Heart right ventricle (tissue), 16 donors: ENCODE measurements around the gene FRMD3. TPM values are rescaled to one million over a fixed set of nuclear protein-coding genes. Genes with fewer than 3 reads are reported as not detected.

Experiments used
- ATAC-seq, 8 donors: fragments of 200-7000 bp; cut with Tn5 transposase; one replicate each; pipeline ENCODE4 v1.9.1; 2020; ENCODE audit warnings: mild to moderate bottlenecking in 8 of 8, moderate library complexity in 8 of 8, moderate number of reproducible peaks in 1 of 8
- DNase-seq, 2 donors: peaks; one replicate each; pipeline ENCODE4 v3.0.0-alpha.2; 2020
- H3K27ac ChIP-seq, 10 donors: fragments of 200-600 bp; sonication (generic) in 2 of 10; one replicate each; pipeline versions ENCODE4 v1.5.0 to v1.8.0; 2020 to 2022; ENCODE audit warnings: mild to moderate bottlenecking in 3 of 10
- H3K27me3 ChIP-seq, 7 donors: fragments of 200-600 bp; one replicate each; pipeline ENCODE4 v1.8.0; 2021 to 2022; ENCODE audit warnings: mild to moderate bottlenecking in 2 of 7
- H3K36me3 ChIP-seq, 9 donors: fragments of 200-600 bp; sonication (generic) in 1 of 9; one replicate each; pipeline versions ENCODE4 v1.5.0 to v1.8.0; 2020 to 2022; ENCODE audit warnings: mild to moderate bottlenecking in 2 of 9
- H3K4me1 ChIP-seq, 9 donors: fragments of 200-600 bp; sonication (generic) in 1 of 9; one replicate each; pipeline versions ENCODE4 v1.5.0 to v1.8.0; 2020 to 2022; ENCODE audit warnings: mild to moderate bottlenecking in 4 of 9
- H3K4me3 ChIP-seq, 10 donors: fragments of 200-600 bp; sonication (generic) in 2 of 10; one replicate each; pipeline versions ENCODE4 v1.5.0 to v1.8.0; 2020 to 2022; ENCODE audit warnings: mild to moderate bottlenecking in 7 of 10, moderate library complexity in 2 of 10
- H3K9me3 ChIP-seq, 11 donors: fragments of 200-600 bp in 10 of 11; sonication (generic) in 2 of 11; one replicate each; pipeline versions ENCODE4 v1.5.0 to v1.8.0; 2013 to 2022; ENCODE audit warnings: mild to moderate bottlenecking in 2 of 11, control low read depth in 1 of 11, moderate library complexity in 1 of 11
- CTCF ChIP-seq, 9 donors: fragments of 200-600 bp; sonication (generic) in 2 of 9; IDR thresholded peaks; one replicate each; pipeline versions ENCODE4 v1.5.0 to v1.8.0; 2021 to 2022; ENCODE audit warnings: antibody characterized with exemption in 9 of 9, mild to moderate bottlenecking in 5 of 9, moderate library complexity in 1 of 9
- WGBS, 2 donors: extraction: QIAGEN DNeasy Blood & Tissue Kit; methylation state at CpG; one replicate each; pipeline ENCODE4 v1.1.7; 2013; ENCODE audit warnings: inconsistent platforms in 1 of 2; 5-methylcytosine and 5-hydroxymethylcytosine counted together
- intact Hi-C, 10 donors: fragments of 100-400 bp; cut with DNase I; formaldehyde crosslinking; loops; one replicate each; pipeline versions ENCODE4 v1.11.1 to v1.14.2; 2022
- polyA plus RNA-seq, 2 donors: library from polyadenylated mRNA; stranded (reverse); fragments of 200-250 nt; gene quantifications; one replicate each; pipeline ENCODE4 v1.2.3, GENCODE V29; 2013
- total RNA-seq, 10 donors: library from RNA; stranded (reverse); fragmentation: NEBNext Ultra II Directional in 3 of 10; extraction: Animal tissue kit (Norgen Biotek cat#: 25700) in 3 of 10; gene quantifications; one replicate each; pipeline versions ENCODE4 v1.2.1 to v1.2.4, GENCODE V29; 2021 to 2023
- donor health status: Arrhythmogenic right ventricular cardiomyopathy.
- donor health status: ischemic (EF 13 %, LVEDD 7.1; RV severe dilation, severe dysfunction).
- donor health status: healthy with polysubstance abuse.
- donor health status: DM: no; HTN: yes; CAD: no.
- donor health status: DM: no; HTN: no; CAD: no.
- donor health status: ischemic (EF 25% LVEDD 6.9; RV normal size, moderate dysfunction).
- donor health status: ischemic (EF 25% LVEDD 5.7; RV mildly dilated, moderate dysfunction).
- donor health status: healthy.
- donor health status: DM: yes; HTN: yes; CAD: no.
- donor health status: Ischemic cardiomyopathy.
- donor health status: ischemic (EF 35%, LVEDD 5.7; RV mildly dilated, moderate dysfunction).
- donor health status: nonischemic (EF 11% LVEDD 7.7; RV severe dilation, severe dysfunction).
- donor health status: DM: yes; HTN: yes; CAD: no.
- donor health status: PGD.
- donor health status: ischemic (EF 29% LVEDD 5.4; RV normal size, mild dysfunction).
- donor health status: nonischemic (EF 23%, LVEDD 6.1; RV moderate dilation, normal function).

FRMD3 gene
- total and polyA plus RNA-seq, 12 donors: 23.1 to 145 (median 98.8) TPM

GRCh38 chr9:83388346-83388745, 149.9 kb downstream of the FRMD3 start:
- peaks cover 0 to 11% (median 0%) of the 10 kb centered on the region in 9 donors for H3K36me3 ChIP-seq
- WGBS, 2 donors: 82 to 100% methylated on average over 1 of the region's 1 CpG
- no peak for DNase-seq
- intact Hi-C loops: no loop called here
- ATAC-seq: no peak
- H3K4me3 ChIP-seq: no peak overlapping the region
- peaks cover 0 to 16% (median 3%) of the 10 kb centered on the region in 9 donors for H3K4me1 ChIP-seq
- H3K9me3 ChIP-seq: peaks cover 0 to 25% (median 8%) of the 10 kb centered on the region in 11 donors
- no peak overlapping the region for H3K27ac ChIP-seq
- H3K27me3 ChIP-seq: no peaks in the 10 kb centered on the region
- no peak for TF ChIP-seq CTCF (IDR thresholded peaks at IDR 0.05)

GRCh38 chr9:83387401-83388185, 150.6 kb downstream of the FRMD3 start:
- DNase-seq (no peak), ATAC-seq (no peak)
- TF ChIP-seq CTCF (IDR thresholded peaks at IDR 0.05): no peak
- peaks cover 0 to 11% (median 0%) of the 10 kb centered on the region in 9 donors for H3K36me3 ChIP-seq
- H3K4me1 ChIP-seq: peaks cover 0 to 16% (median 3%) of the 10 kb centered on the region in 9 donors
- H3K9me3 ChIP-seq: peaks cover 0 to 33% (median 14%) of the 10 kb centered on the region in 11 donors
- H3K27ac ChIP-seq: no peak overlapping the region
- H3K27me3 ChIP-seq: no peaks in the 10 kb centered on the region
- intact Hi-C loops: no loop called here
- no peak overlapping the region for H3K4me3 ChIP-seq
- WGBS, 2 donors: 95 to 96% methylated on average over 7 of the region's 7 CpGs

- no peak overlapping the region for H3K4me3 ChIP-seq
- peak overlapping the region in 1 of 10 donors; percentile 1 for H3K27ac ChIP-seq
- ATAC-seq: no peak
- peaks cover 0 to 38% (median 14%) of the 10 kb centered on the region in 11 donors for H3K9me3 ChIP-seq
- peaks cover 0 to 16% (median 0%) of the 10 kb centered on the region in 9 donors for H3K4me1 ChIP-seq
- WGBS, 2 donors: 47 to 49% methylated on average over 2 of the region's 2 CpGs
- H3K27me3 ChIP-seq: no peaks in the 10 kb centered on the region
- no peak for DNase-seq
- intact Hi-C loops: no loop called here
- peaks cover 0 to 11% (median 0%) of the 10 kb centered on the region in 9 donors for H3K36me3 ChIP-seq
- TF ChIP-seq CTCF (IDR thresholded peaks at IDR 0.05): no peak
Observed at GRCh38 chr9:83385317-83385716, 152.9 kb downstream of the FRMD3 start.

- intact Hi-C loops: no loop called here
Observed at GRCh38 chr9:83384214-83384613, 154.0 kb downstream of the FRMD3 start.

More at GRCh38 chr9:83384214-83384613, 154.0 kb downstream of the FRMD3 start:
- H3K4me3 ChIP-seq: no peak overlapping the region
- DNase-seq (no peak), ATAC-seq (no peak)
- no peaks in the 10 kb centered on the region for H3K27me3 ChIP-seq
- H3K9me3 ChIP-seq: peaks cover 0 to 45% (median 14%) of the 10 kb centered on the region in 11 donors
- WGBS, 2 donors: 44 to 54% methylated on average over 3 of the region's 3 CpGs
- no peak for TF ChIP-seq CTCF (IDR thresholded peaks at IDR 0.05)
- peaks cover 0 to 16% (median 0%) of the 10 kb centered on the region in 9 donors for H3K4me1 ChIP-seq
- H3K27ac ChIP-seq: no peak overlapping the region
- H3K36me3 ChIP-seq: peaks cover 0 to 11% (median 0%) of the 10 kb centered on the region in 9 donors
